Stimulated activated CD4-positive, alpha-beta T cell treated with anti-CD3 and anti-CD28 coated beads, TNF-alpha, amount 100 ng/mL, for 48 hours (primary cell): ENCODE measurements around the gene MYO1E.
"Not testable (repeated sequence)": the region's sequence is repeated elsewhere in the genome, so short reads cannot be mapped to it uniquely, and the experiment has no call there.

Experiments
- DNase-seq, 3 donors: peaks; one replicate each; pipeline ENCODE4 v3.0.0-alpha.2; 2020; ENCODE audit warnings: low read depth in 3 of 3

The MYO1E gene

GRCh38 chr15:59131969-59132562 is 240.6 kb downstream of the MYO1E start:
- DNase-seq = no peak

- no peak for DNase-seq
Measured at GRCh38 chr15:59131456-59131855, 241.2 kb downstream of the MYO1E start.

GRCh38 chr15:59127255-59127654 is 245.4 kb downstream of the MYO1E start:
- DNase-seq = not testable (repeated sequence)

GRCh38 chr15:59125683-59126082 is 247.0 kb downstream of the MYO1E start:
- DNase-seq = not testable (repeated sequence)

GRCh38 chr15:59124261-59124660 is 248.4 kb downstream of the MYO1E start:
- DNase-seq = no peak

GRCh38 chr15:59120937-59121336 is 251.7 kb downstream of the MYO1E start:
- no peak for DNase-seq

GRCh38 chr15:59119625-59120024 is 253.0 kb downstream of the MYO1E start:
- DNase-seq = no peak

GRCh38 chr15:59116771-59117170 is 255.9 kb downstream of the MYO1E start:
- no peak for DNase-seq

GRCh38 chr15:59116141-59116540 is 256.5 kb downstream of the MYO1E start:
- no peak for DNase-seq

- DNase-seq = no peak
Measured at GRCh38 chr15:59115047-59115446, 257.6 kb downstream of the MYO1E start.

GRCh38 chr15:59111251-59111650 is 261.4 kb downstream of the MYO1E start:
- DNase-seq = no peak

GRCh38 chr15:59105854-59106253 is 266.8 kb downstream of the MYO1E start:
- no peak for DNase-seq

- peak; percentile 56 to 74 (median 68) for DNase-seq
Measured at GRCh38 chr15:59104912-59105732, 267.5 kb downstream of the MYO1E start, which contains the start of gene CCNB2. Gene CCNB2 (plus strand): TSS chr15:59105146. CDS start chr15:59105269, 123 bp downstream.

- DNase-seq = no peak
Measured at GRCh38 chr15:59104602-59104911, 268.1 kb downstream of the MYO1E start.

- DNase-seq = no peak
Measured at GRCh38 chr15:59099162-59099685, 273.4 kb downstream of the MYO1E start.

- no peak for DNase-seq
Measured at GRCh38 chr15:59096429-59096828, 276.2 kb downstream of the MYO1E start.

- no peak for DNase-seq
Measured at GRCh38 chr15:59094077-59094476, 278.6 kb downstream of the MYO1E start.

- no peak for DNase-seq
Measured at GRCh38 chr15:59087731-59088130, 284.9 kb downstream of the MYO1E start.
